DOHH2 (cell line): ENCODE measurements around the gene DOCK4.

ENCODE experiments used
- H3F3A ChIP-seq: fragments of 200-600 bp; sonication (generic), shearing (Covaris generic); 2 replicates; pipeline ENCODE4 v1.6.0; 2016; ENCODE audit warnings: antibody characterized with exemption, mild to moderate bottlenecking; ENCODE audit not compliant: control insufficient read depth, insufficient read depth
- H3K27ac ChIP-seq: fragments of 200-600 bp; sonication (generic); 2 replicates; pipeline ENCODE4 v1.5.1; 2014; ENCODE audit warnings: low read depth, mild to moderate bottlenecking, low read length, moderate library complexity
- H3K27me3 ChIP-seq: fragments of 200-600 bp; sonication (generic); 2 replicates; pipeline ENCODE4 v1.6.1; 2014; ENCODE audit warnings: mild to moderate bottlenecking, low read length, mixed read lengths; ENCODE audit not compliant: control insufficient read depth
- H3K36me3 ChIP-seq: fragments of 200-600 bp; sonication (generic); 2 replicates; pipeline ENCODE4 v1.6.1; 2014; ENCODE audit warnings: mild to moderate bottlenecking, low read length, moderate library complexity, mixed read lengths; ENCODE audit not compliant: control insufficient read depth
- H3K4me1 ChIP-seq: fragments of 200-600 bp; sonication (generic); 2 replicates; pipeline ENCODE4 v1.6.1; 2014; ENCODE audit warnings: mild to moderate bottlenecking, low read length, mixed read lengths; ENCODE audit not compliant: control insufficient read depth
- H3K4me2 ChIP-seq: fragments of 200-600 bp; sonication (generic); 2 replicates; pipeline ENCODE4 v1.6.0; 2014; ENCODE audit warnings: mild to moderate bottlenecking, low read length, moderate library complexity
- H3K4me3 ChIP-seq: fragments of 200-600 bp; sonication (generic); 2 replicates; pipeline ENCODE4 v1.5.1; 2014; ENCODE audit warnings: mild to moderate bottlenecking, low read length, mixed read lengths
- H3K79me2 ChIP-seq: fragments of 200-600 bp; sonication (generic); 2 replicates; pipeline ENCODE4 v1.6.1; 2014; ENCODE audit warnings: mild to moderate bottlenecking, low read length, mixed read lengths; ENCODE audit not compliant: control insufficient read depth
- H3K9me2 ChIP-seq: fragments of 200-600 bp; sonication (generic); replicated peaks from 2 replicates; pipeline ENCODE4 v1.6.1; 2014; ENCODE audit warnings: mild to moderate bottlenecking, low read length, mixed read lengths; ENCODE audit not compliant: control insufficient read depth
- H3K9me3 ChIP-seq: fragments of 200-600 bp; sonication (generic); 2 replicates; pipeline ENCODE4 v1.6.1; 2014; ENCODE audit warnings: antibody characterized with exemption, low read length, mixed read lengths; ENCODE audit not compliant: control insufficient read depth, insufficient read depth
- H4K20me1 ChIP-seq: fragments of 200-600 bp; sonication (generic); 2 replicates; pipeline ENCODE4 v1.6.0; 2014; ENCODE audit warnings: low read depth, mild to moderate bottlenecking, antibody characterized with exemption, low read length, moderate library complexity; ENCODE audit not compliant: control insufficient read depth, insufficient read depth
- CTCF ChIP-seq: fragments of 200-600 bp; sonication (generic); IDR thresholded peaks from one replicate; pipeline ENCODE4 v1.5.1; 2014; ENCODE audit warnings: antibody characterized with exemption, mild to moderate bottlenecking, low read depth, low read length; ENCODE audit not compliant: poor library complexity, severe bottlenecking
- EZH2phosphoT487 ChIP-seq: fragments of 200-600 bp; sonication (generic); IDR thresholded peaks from 2 replicates; pipeline ENCODE4 v1.6.1; 2017; ENCODE audit warnings: borderline replicate concordance, mild to moderate bottlenecking, antibody characterized with exemption, low read length, moderate library complexity, mixed read lengths

DOCK4 gene

DNA sequence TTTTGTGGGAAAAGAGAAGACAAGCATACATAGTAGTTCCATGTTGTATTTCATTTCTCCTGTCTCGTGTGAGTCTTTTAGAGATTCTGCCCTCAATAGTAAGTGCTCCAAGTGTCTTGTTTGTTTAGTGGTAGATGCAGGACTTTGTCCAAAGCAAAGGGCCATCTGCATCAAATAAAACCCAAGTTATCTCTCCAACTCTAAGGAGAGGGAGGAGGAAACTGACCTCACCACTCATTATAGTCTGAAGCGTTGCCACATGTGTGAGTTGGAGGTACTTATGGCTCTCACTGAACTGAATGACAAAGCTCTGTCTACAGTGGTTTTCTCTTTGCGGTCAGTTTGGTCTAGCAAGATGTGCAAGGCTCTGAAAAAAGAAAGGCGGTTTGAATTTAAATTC, 272.6 kb downstream of the DOCK4 start:
- Histone ChIP-seq H3F3A (no peaks in the 10 kb centered on the region), H3K4me3 (no peak overlapping the region), H3K36me3 (no peaks in the 10 kb centered on the region), H3K27ac (no peak overlapping the region), H3K4me1 (no peaks in the 10 kb centered on the region), H3K9me2 (no peaks in the 10 kb centered on the region), H3K9me3 (peaks cover 4% of the 10 kb centered on the region; the same call in 1 of the 2 replicates), H3K79me2 (no peaks in the 10 kb centered on the region), H3K27me3 (peaks cover 5% of the 10 kb centered on the region; the same call in 1 of the 2 replicates), H3K4me2 (no peak overlapping the region), H4K20me1 (0 out of 2 replicates have a peak, but pooled peaks cover 2% of the 10 kb centered on the region)
- no peak for TF ChIP-seq CTCF
- no peak for TF ChIP-seq EZH2phosphoT487

GRCh38 chr7:111931958-111932357, 274.2 kb downstream of the DOCK4 start:
- H3K4me3 ChIP-seq, result no peak overlapping the region
- no peak overlapping the region for H3K4me2 ChIP-seq
- TF ChIP-seq CTCF (no peak), EZH2phosphoT487 (no peak)
- H3K9me2 ChIP-seq, result no peaks in the 10 kb centered on the region
- H3K4me1 ChIP-seq, result no peaks in the 10 kb centered on the region
- H4K20me1 ChIP-seq, result 0 out of 2 replicates have a peak, but pooled peaks cover 2% of the 10 kb centered on the region
- H3K27ac ChIP-seq, result no peak overlapping the region
- no peaks in the 10 kb centered on the region for H3K9me3 ChIP-seq
- H3K79me2 ChIP-seq, result no peaks in the 10 kb centered on the region
- H3F3A ChIP-seq, result no peaks in the 10 kb centered on the region
- H3K36me3 ChIP-seq, result no peaks in the 10 kb centered on the region
- peaks cover 5% of the 10 kb centered on the region; the same call in 1 of the 2 replicates for H3K27me3 ChIP-seq

DNA sequence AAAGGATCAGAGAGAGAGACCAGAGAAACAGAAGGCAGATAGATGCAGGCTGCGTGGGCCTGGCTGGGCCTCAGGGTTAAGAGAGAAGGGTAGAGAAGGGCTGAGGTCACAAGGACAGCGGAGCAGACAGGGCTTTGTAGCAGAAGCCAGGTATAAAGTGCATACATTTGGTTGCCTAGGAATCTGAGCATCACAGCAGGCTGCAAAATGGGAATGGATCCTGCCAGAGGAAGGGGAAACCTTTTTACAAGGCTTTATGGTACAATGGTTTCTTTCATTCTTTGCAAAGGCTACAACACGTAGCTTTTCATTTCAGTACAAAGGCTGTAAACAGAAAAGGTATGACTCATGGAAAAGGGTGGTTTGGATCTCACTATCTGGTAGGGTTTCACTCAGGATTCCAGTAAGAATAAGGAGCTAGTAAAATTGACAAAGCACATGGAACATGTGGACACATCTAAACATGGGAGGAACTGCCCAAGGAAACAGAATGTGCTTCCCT, 275.1 kb downstream of the DOCK4 start:
- no peaks in the 10 kb centered on the region for H3K9me3 ChIP-seq
- H3K9me2 ChIP-seq, result no peaks in the 10 kb centered on the region
- no peak overlapping the region for H3K4me3 ChIP-seq
- 0 out of 2 replicates have a peak, but pooled peaks cover 2% of the 10 kb centered on the region for H4K20me1 ChIP-seq
- peaks cover 5% of the 10 kb centered on the region; the same call in 1 of the 2 replicates for H3K27me3 ChIP-seq
- H3F3A ChIP-seq, result no peaks in the 10 kb centered on the region
- no peaks in the 10 kb centered on the region for H3K36me3 ChIP-seq
- no peak overlapping the region for H3K27ac ChIP-seq
- no peaks in the 10 kb centered on the region for H3K4me1 ChIP-seq
- H3K79me2 ChIP-seq, result no peaks in the 10 kb centered on the region
- no peak overlapping the region for H3K4me2 ChIP-seq
- TF ChIP-seq CTCF (no peak), EZH2phosphoT487 (no peak)
